Spleen (tissue), 7 donors: ENCODE results near the gene CXCR6.

Experiments
- CTCF ChIP-seq, 11 experiments: fragments of 200-600 bp in 7 of 11; fragments of 450-650 bp in 4 of 11; sonication (generic) in 4 of 11; IDR thresholded peaks in 8 of 11; conservative IDR thresholded peaks in 3 of 11; 1 replicate in 7 of 11; 2 replicates in 4 of 11; pipeline versions ENCODE4 v1.4.0 to v1.8.0; 2016 to 2021; ENCODE audit warnings: antibody characterized with exemption in 11 of 11, inconsistent platforms in 4 of 11, mild to moderate bottlenecking in 1 of 11
- POLR2AphosphoS5 ChIP-seq, 3 donors: sonication (generic); formaldehyde crosslinking; IDR thresholded peaks; one replicate each; pipeline ENCODE4 v1.5.1; 2017; ENCODE audit warnings: antibody characterized with exemption in 3 of 3
- donor health status: DM: no; HTN: no; CAD: no; lungs with moderate emphysema.
- donor health status: DM: no; HTN: no; CAD: no.
- donor health status: DM: no; HTN: no; CAD: no.

- no peak for TF ChIP-seq CTCF (IDR thresholded peaks at IDR 0.05 in 8 of 11, conservative IDR thresholded peaks at IDR 0.05 in 3 of 11)
- no peak for TF ChIP-seq POLR2AphosphoS5 (IDR thresholded peaks at IDR 0.05)
Measured at GRCh38 chr3:45909542-45909941, 33.7 kb upstream of the CXCR6 start.
